ENCODE data around the gene C12orf56.
"Not testable (repeated sequence)": the region's sequence is repeated elsewhere in the genome, so short reads cannot be mapped to it uniquely, and the experiment has no call there.

C12orf56 gene

DNA sequence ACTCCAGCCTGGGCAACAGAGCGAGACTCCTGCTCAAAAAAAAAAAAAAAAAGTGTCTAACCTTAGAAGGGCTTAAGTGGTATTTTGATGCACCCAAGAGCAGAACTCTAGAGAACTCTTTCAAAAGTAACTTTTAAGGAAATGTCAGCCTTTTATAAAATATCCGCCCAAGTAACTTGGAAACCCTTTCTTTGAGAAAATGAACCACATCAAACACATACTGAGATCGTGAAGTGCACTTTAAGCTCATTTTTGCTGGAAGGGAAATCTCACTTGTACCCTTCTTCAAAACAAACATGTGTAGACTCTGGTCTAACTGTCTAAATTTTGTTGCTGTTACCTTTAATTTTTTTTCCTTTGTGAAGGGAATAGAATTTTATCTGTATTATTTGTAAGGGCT, 5.5 kb downstream of the C12orf56 start:
- no peak for DNase-seq

DNA sequence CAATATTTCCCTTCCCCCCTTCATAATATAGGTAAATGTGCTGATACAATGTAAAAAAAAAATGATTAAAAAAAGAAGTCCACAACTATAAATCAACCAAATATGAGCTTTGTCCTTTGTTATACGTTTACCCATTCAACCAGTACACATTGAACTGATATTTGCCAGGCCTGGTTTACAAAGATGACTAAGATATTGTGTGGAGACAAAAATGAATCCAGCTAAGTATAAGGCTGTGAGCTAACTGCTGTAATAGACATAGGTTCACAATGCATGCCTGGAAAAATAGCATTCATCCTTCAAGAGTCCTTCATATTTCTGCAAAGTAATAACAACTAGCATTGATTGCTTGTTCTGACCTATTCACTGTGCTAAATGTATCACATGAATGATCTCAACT, 6.9 kb downstream of the C12orf56 start:
- DNase-seq: no peak

DNA sequence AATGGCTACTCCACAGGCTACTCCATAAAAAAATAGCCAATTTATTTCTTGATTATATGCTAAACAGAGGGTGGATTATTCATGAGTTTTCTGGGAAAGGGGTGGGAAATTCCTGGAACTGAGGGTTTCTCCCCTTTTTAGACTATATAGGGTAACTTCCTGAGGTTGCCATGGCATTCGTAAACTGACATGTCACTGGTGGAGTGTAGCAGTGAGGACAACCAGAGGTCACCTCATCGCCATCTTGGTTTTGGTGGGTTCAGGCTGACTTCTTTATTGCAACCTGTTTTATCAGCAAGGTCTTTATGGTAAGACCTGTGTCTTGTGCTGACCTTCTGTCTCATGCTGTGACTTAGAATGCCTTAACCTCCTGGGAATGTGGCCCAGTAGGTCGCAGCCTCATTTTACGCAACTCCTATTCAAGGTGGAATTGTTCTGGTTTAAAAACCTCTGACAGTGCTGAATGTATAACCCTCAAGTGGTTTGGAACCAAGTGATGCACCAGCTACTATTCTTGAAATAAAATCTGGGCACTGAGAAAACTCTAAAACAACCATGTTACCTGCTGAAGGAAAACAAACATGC, 27.7 kb downstream of the C12orf56 start:
- DNase-seq: no peak

DNA sequence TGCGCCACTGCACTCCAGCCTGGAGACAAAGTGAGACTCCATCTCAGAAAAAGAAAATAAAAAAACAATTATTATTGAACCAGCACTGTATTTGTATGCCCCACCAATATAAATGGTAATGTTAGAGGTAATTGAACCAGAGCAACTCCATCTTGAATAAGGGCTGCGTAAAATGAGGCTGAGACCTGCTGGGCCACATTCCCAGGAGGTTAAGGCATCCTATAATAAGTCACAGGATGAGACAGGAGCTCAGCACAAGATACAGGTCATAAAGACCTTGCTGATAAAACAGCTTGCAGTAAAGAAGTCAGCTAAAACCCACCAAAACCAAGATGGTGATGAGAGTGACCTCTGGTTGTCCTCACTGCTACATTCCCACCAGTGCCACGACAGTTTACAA, 29.4 kb downstream of the C12orf56 start:
- not testable (repeated sequence) for DNase-seq

DNA sequence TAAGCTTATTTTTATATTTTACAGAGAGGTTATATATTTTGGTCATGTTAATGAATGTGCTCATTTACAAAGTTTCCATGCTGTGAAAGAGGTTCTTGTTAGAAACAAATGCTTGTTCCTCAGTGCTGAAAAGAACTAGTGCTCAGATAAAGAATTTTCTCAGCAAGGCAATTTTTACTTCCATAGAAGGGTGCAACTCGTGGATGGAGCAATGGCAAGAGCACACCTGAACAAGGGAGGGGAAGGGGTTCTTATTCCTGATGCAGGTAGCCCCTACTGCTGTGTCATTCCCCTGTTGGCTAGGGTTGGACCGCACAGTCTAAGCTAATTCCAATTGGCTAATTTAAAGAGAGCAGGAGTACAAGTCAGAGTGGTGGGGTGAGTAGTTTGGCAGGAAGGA, 34.3 kb downstream of the C12orf56 start:
- DNase-seq: not testable (repeated sequence)

DNA sequence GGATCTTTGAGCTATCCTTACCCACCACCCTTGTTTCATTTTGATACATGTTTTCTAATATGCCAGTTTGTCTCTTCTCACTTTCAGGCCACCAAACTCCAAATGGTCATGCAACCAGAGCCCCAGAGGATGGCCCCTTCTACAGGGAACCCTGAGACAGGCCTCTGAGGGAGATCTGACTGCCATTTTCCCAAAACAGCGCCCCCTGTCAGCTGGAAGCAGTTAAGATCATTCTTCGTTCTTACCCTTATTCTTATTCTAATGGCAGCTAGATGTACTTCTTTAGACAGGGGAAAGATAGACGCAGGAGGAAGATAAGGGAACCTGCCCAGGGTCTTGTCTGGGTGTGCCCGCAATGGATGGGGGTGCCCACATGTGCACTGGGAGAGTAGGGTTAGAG, 38.4 kb downstream of the C12orf56 start:
- no peak for DNase-seq

DNA sequence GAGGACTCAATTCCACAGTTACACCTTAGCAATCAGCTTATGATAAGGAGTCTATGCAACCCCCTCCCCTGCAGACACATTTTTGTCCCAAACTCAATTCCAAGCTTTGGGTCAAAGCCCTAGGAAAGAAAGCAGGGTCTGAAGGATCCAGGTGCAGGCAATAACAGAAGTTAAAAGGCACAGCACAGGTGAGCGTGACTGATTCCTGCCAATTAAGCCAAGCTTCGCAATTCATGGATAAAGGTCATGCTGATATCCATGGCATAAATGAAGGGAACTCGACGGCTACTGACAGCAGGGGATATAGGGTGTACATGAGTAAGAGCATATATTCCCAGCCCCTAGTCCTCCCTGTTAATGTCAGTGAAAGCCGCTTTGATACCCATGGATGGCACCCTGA, 39.3 kb downstream of the C12orf56 start:
- DNase-seq: no peak

DNA sequence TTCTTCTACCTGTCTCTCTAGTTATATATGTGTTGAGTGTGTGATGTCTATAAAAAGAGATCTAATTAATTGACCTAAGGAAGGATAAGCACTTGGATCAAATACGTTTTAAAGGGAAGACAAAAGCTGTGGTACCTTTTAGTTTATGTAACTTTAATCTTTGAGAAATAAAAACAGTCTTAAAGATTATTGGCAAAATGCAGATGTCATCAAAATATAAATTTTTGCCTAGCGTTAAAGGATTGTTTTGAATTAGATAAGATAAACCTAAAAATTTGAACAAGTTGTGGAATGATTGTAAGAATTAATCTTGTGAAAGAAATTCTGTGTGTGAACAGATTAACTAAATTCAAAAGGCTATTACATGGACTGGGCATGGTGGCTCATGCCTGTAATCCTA, 42.9 kb downstream of the C12orf56 start:
- DNase-seq: no peak

DNA sequence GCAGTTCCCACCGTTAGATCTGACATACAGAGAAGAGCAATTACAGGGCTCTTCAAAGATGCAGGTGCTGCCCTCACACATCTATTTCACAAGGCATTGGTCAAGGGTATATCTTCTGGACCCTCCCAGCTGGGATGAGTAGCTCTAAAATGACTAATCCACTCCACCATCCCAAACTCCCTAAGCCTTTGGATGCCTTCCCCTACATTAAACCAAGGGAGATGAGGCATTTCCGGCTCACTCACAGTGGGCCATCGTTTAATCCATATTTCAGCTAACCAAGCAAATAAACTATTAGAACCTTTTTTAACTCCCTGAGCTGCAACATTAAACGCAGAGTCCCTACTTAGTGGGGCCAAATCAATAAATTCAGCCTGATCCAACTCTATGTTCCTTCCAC, 45.9 kb downstream of the C12orf56 start:
- not testable (repeated sequence) for DNase-seq

DNA sequence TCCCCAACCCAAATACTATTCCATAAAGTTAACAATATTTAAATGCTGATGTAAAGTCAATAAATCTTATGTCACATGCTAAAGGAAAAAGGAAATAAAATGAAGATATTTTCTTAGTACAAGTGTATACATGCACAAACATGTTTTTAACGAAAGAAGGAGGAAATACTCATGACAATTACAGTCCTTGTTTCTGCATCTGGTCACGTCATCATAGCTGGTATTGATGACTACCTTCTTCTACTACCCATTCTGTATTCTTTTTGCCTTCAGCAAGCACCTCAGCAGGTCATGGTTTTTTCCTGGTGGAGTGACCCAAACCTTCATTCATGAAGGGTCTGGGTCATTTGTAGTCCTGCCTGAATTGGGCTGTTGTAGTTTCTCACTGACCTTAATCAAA, 50.0 kb downstream of the C12orf56 start:
- DNase-seq: not testable (repeated sequence)

DNA sequence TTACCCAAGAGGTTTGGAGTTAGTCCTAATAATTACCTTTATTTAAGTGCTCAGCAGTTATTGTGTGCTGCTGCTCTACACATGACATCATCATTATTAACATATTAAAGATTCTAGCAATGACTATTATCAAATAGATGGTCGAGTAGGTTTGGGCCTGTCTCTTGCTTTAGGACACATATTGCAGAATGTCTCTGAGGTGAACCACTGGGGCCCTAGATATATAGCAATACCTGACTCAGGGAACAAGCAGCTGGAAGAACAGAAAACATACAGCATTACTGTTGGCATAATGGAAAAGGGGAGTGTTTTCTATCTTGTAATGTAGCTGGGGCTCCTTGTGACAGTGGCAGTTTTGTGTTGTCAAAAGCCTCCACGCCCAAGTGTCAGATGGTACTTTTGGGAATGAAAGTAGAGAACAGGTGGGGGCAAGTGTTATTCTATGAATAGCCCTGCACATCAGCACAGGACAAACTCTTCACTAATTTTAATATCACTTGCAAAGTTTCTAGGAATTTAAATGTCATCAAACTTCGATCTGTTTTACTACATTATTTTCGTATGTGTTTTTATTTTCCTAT, 54.6 kb downstream of the C12orf56 start:
- DNase-seq: no peak

DNA sequence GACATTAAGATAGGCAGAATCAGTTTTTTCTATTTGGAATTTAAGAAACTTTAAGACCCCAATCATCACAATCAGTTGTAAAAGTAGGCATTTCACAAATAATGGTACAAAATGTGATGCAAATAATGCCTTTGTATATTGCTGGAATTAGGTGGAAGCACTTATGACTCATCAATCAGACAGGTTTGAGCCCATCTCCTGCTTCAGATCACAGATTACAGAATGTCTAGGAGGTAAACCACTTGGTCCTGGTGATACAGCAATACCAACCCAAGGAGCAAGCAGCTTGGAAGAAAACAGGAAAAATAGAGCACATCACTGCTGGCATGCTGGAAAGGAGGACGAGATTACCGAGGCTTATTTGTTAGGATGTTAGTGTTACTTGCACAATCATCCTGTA, 57.6 kb downstream of the C12orf56 start:
- DNase-seq: no peak

DNA sequence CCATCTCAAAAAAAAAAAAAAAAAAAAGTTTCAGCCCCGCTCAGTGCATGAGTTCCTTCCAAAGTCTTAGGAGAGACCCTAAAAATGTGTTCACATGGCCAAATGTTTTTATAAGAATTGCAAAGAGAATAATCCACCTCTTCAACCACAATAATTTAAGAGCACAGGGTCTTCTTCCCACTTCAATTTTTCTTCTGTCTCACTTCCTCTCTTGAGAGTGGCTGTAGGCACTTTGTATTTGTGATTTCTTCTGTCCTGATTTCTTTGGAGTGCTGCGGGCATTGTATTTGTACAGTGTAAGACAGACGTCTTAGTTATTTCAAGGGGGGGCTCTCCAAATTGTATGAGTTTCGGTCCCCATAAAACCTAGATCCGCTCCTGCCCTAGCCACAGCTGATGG, 58.3 kb downstream of the C12orf56 start:
- no peak for DNase-seq

DNA sequence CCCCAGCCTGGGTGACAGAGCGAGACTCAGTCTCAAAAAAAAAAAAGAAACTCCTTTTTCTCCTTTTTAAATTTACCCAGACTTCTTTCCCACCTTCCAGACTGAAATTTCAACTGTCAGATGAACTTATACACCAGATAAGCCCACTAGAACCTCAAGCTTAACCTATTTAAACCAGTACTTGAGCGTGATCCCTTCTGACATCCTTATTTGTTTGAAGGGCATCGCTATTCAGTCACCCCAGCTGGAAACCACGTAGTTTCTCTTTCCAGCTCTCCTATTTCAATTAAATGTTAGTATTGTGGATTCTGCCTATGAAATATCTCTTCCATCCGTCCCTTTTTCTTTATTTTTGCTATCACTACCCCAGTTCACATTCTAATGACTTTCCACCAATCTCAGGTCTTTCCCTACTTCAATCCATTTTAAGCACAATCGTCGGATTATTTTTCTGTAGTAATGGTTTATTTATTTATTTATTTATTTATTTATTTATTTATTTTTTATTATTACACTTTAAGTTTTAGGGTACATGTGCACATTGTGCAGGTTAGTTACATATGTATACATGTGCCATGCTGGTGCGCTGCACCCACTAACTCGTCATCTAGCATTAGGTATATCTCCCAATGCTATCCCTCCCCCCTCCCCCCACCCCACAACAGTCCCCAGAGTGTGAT, 61.4 kb downstream of the C12orf56 start:
- not testable (repeated sequence) for DNase-seq

DNA sequence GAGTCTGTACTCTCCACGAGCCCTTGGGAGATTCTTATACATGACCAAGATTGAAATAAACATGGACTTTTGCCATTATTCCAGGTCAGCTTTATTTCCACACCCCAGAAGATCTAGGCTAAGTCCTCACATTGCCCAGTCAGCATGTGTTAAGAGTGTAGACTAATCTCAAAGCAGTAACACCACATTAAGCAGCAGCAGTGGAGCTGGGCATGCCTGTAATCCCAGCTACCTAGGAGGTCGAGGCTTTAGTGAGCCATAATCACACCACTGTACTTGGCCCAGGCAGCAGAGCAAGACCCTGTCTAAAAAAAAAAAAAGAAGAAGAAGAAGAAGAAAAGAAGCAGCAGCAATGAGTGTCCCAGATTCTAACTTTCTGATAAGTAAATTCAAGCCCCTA, 65.5 kb downstream of the C12orf56 start:
- DNase-seq: no peak

DNA sequence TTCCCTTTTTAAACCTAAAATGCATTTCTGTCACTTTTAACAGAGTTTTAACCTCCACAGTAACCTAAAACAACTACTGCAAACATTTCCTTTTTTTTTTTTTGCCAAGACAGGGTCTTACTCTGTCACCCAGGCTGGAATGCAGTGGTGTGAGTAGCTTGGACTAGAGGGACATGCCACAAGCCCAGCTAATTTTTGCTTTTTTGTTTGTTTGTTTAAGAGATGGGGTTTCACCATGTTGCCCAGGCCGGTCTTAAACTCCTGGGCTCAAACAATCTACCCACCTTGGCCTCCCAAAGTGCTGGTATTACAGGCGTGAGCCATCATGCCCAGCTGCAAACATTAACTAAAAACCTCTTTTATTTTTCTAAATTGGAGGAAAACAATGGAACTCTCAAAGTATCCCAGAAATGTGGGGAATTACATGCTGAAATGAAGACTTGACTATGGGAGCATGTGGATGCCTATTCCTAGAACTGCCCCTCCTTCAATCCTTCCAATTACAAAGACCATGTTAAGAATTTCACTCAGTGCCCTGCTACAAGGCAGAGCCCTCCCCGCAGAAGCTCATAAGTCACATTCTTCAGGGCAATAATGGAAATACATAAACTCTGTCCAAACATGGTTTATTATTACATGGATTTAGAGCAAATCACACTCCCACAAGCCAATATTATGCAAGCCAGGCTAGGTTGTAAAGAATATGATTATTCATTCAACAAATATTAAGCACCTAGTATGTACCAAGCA, 66.9 kb downstream of the C12orf56 start:
- no peak for DNase-seq

DNA sequence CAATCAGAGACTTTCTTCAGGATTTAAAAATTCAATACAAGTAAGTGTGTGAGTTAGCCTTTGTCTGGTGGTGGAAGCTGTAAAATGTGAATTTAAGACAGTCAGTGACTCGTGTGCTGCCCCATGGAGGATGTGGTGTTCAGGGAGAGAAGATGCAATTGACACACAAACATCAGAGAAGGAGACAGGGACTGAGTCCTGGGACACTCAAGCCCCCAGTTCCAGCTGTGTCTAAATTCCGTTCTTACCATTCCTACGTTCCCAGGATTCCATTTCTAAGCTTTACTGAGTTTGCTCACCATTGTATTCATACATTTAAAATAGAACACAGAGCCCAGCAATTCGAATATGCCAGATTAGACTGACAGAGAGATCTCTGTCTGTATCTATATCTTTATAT, 67.6 kb downstream of the C12orf56 start:
- no peak for DNase-seq

DNA sequence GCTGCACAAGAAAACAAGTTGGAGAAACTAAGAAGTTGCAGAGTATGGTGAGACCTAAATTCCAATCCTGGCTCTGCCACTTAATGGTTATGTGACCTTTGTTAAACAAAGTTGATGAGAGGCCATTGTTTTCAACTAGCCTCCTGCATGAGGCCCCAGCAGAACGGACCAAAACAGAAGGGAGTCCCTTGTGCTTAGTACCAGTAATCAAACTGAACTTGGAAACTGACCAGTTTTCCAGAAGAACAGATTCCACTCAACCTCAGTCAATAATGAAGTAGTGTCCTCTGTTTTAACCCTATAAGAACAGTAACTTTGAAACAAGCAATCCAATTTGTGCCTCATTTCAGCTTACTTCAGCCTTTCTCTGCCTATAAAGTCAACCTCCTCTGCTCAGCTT, 69.9 kb downstream of the C12orf56 start:
- no peak for DNase-seq

DNA sequence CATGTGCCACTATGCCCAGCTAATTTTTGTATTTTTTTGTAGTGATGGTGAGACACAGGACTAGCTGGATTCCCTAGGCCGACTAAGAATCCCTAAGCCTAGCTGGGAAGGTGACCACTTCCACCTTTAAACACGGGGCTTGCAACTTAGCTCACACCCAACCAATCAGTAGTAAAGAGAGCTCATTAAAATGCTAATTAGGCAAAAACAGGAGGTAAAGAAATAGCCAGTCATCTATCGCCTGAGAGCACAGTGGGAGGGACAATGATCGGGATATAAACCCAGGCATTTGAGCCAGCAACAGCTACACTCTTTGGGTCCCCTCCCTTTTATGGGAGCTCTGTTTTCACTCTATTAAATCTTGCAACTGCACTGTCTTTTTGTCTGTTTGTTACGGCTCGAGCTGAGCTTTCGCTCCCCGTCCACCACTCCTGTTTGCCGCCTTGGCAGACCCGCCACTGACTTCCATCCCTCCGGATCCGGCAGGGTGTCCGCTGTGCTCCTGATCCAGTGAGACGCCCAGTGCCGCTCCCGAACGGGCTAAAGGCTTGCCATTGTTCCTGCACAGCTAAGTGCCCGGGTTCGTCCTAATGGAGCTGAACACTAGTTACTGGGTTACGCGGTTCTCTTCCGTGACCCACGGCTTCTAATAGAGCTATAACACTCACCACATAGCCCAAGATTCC, 70.9 kb downstream of the C12orf56 start:
- not testable (repeated sequence) for DNase-seq

DNA sequence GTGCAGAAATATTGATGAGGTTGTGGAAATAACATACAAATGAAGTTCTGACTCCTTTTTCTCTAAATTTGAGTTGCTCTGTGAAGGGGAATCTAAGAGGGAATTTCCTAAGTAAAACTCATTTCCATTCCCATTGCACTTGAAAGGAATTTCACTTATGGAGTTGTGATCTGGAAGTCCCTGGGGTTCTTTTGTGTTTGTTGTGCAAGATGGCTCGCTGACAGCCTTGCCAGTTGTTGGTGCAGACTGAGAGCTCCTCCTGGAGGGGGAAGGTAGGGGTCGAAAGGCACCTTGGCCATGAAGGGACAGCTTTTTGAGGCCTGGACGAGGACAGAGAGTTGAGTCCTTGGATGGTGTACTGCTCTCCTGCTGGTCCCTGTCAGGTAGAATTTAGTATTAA, 72.0 kb downstream of the C12orf56 start:
- DNase-seq: no peak

DNA sequence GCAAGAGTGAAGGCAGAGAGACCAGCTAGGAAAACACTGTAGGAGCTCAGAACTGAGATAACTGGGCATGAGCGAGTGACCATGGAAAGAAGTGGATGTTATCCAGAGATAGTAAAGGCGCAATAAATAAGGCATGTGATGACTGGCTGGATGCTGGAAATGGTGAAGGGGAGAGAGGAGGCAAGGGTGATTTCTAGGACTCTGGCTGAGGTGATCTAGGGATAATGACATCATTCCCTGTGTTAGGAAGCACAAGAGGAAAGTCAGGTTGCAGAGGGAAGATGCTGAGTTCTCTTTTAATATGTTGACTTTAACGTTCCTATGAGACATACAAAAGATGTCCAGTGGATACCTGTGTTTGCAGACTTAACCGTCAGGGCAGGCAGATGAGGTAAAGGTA, 78.7 kb downstream of the C12orf56 start:
- no peak for DNase-seq

DNA sequence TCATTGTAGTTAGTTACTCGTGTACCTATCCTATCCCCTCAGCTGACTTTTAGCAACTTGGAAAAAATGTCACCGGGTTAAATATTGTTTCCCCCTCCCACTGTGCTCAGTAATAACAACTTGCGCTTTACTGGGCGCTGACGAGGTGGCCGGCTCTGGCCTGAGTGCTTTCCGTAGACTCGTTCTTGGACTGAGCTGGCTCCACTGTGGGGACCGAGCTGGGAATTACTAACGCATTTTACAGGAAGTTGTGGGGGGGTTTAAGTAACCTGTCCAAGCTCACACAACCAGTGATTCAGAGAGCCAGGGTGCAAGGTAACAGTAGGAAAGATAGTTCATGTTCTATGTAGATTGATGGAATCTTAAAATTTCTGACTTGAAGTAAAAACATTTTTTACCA, 86.0 kb downstream of the C12orf56 start:
- DNase-seq: no peak

DNA sequence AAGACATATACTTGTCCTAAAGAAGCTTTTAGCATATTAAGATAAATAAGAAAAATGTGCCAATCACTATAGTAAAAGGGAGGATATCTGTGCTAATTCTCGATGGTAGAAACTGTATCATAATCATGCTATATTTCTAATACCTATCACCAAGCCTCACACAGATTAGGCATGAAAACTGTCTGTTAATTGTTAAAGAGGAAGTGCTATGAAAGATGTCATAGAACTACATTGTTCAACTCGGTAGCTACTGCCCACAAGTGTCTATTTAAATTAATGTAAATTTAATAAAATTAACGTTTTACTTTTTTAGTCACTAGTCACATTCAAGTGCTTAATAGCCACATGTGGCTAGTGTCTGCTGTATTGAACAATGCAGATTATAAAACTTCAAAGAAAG, 90.9 kb downstream of the C12orf56 start:
- DNase-seq: no peak

Data from NCI-H345 (cell line).